GM21737 (cell line): Measurements from ENCODE around the gene OCA2.

Experiments used
- ATAC-seq: cut with Tn5 transposase; IDR thresholded peaks from one replicate; pipeline ENCODE4 v1.9.1; 2021; ENCODE audit warnings: mild to moderate bottlenecking, moderate library complexity; ENCODE audit not compliant: unreplicated experiment

Gene OCA2

DNA sequence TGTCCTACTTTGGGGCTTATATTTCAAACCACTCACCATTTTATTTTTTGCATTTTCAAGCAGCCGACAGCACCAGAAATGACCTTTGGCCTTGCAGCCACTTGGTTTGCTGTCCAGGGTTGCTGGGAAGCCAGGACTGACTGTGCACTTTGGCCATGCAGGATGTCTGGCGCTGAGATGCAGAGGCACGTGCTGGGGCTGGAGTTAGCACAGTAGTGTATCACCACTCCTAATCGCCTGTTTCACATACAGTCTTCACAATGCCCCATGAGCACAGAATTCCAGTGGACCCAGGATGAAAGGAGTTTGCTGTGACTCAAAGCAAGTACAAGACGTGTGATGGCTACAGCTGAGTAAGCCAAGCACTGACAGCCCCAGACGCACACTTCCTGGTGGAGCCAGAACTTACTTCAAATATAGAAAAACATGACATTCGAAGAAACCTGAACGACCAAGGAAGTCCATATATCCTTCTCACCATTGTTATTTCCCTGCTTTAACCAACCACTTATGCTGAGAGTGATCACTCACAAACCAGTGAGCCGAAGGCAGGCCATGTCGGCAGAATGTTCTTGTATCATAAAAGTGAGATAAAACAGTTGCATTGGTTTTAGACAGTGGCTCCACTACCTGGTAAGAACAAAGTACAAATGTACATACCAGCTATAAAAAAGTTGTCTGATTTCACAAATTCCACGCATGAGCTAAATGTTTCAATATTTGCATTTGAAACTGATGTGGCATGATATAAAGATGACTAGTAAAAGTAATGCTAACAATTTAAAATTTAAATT is 16.0 kb downstream of the OCA2 start:
- ATAC-seq = no peak

DNA sequence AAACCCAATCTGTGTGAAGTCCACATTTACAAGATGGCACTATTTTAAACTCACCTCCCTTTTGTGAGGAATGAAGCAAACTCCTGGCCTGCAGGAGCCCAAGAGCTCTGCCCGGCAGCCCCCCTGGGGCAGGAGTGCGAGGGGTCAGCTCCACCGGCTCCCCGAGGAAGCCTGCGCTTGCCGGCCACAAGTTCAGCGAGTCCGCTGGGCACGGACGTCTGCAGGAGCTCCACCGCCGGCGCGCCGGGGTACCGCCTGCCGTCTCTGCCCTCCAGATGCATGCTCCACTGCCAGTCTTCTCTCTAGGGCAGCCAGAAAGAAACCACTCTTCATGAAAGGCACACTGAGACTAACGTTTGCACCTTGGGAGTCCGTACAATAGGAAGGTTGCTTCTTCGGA is 17.5 kb downstream of the OCA2 start:
- ATAC-seq = no peak

DNA sequence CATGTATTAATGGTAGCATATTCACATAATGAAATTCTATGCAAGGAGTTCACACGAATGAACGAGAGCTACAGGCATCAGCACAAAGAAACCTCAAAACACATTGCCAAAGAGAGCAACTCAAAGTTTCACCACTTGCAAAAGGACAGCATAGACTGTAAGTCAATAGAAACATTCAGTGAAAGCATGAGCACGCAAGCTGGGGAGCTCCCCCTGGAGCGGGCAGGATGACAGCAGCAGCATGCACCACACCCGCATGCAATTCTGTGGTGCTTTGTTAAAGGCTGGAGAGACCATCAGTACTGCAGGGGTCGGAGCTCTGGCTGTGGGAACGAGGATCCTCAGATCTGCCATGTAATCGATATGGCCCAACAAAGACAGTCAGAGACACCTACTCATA is 18.7 kb downstream of the OCA2 start:
- no peak for ATAC-seq

DNA sequence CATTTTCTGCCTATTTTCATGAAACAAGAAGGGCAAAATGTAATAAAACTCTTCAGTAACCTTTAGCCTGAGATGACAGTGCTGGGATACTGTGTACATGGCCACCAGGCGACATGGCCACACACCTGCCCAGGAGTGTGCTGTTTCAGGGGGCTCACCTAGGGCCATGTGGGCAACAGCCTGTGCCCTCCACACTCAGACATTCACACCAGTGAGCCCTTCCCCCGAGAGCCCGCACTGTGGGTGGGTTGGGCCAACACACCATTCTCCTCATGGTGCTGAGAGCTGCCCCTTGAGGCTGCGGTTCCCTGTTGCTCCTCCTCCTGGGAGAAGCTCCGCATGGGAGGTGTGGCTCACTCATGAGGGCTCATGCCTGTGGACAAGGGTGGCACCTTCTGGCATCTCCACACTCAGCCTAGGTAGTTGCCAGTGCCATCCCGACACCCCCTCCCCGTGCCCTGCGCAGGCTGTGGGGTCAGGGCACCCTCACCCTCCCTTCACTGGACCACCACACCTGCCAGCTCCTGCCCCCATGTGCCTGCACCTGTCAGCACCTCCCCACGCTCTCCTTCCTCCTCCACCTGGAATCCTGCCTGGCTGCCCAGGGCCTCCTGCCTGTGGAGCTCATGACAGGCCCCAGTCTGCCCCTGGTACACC is 19.7 kb downstream of the OCA2 start:
- no peak for ATAC-seq

DNA sequence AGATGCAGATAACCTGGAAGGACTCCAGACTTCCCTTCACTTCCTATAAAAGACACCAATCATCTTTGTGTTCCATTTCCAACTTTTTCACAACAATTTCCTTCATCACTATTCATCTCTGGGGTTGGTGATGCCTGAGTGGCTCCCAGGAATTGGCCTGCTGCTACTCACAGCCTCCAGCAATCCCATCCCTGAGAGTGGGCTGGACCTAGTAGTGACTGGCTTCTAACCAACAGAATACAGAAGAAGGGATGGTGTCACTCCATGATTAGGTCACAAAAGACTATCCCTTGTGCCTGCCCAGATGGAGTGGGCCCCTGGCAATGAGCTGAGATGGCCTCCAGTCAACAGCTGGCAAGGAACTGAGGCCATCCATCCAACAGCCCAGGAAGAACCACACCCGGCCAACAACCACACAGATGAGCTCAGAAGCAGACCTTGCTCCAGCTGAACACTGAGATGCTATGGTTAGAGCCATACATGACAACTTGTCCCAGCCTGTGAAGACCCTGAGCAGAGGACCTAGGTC is 20.9 kb downstream of the OCA2 start:
- ATAC-seq = no peak

DNA sequence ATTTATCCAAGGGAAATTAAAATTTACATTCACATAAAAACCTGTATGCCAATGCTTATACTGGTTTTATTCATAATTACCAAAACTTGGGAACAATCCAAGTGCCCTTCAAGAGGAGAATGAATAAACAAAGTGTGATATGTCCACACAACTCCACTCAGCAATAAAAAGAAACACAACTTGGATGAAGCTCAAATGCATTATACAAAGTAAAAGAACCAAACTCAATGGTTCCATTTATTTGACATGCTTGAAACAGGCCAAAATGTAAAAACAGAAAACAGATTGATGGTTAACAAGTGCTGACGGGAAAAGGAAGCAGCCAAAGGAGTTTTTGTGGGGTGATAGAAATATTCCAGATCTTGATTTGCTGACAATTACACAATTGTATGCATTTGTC is 23.5 kb downstream of the OCA2 start:
- ATAC-seq = no peak

DNA sequence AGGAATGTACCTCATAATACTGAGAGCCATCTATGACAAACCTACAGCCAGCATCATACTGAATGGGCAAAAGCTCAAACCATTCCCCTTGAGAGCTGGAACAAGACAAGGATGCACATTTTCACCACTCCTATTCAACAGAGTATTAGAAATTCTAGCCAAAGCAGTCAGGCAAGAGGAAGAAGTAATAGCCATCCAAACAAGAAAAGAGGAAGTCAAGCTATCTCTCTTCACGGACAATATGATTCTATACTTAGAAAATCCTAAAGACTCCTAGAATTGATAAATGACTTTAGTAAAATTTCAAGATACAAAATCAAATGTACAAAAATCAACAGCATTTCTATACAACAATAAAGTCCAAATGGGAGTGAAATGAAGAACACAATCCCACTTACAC is 30.2 kb downstream of the OCA2 start:
- no peak for ATAC-seq

DNA sequence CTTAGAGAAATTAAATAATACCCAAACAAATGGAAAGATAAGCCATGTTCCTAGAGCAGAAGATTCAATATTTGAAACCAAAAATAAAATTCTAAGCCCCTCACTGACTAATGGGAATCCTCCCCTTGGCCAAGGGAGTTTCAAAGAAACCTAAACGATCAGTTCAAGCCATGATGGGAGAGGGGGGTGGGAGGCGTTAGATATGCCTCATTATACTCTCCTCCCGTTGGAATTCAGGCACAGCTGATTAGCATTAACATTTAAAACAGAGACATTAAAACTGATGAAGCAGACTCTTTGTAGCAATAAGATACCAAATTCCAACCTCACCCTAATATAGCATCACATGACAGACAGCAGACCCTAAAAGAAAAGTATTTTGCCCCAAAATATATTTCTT is 32.9 kb downstream of the OCA2 start:
- ATAC-seq = no peak

DNA sequence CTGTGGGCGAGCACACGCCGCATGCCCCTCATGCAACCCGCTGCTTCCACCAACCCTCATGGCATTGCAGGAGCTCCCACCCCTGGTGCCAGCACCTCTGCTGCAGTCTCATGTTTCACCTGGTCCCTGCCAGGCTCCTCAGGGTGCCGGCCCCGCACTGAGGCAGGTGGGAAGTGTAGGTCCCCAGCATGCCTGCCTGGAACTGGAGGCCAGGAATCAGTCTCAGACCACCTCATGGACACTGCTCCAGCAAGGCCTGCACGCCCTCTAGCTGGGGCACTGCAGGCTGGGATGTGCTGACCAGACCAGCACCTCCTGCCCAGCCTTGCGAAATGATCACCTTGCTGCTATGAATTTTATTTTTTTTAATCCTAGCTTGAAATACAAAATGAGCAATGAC is 39.1 kb downstream of the OCA2 start:
- ATAC-seq = no peak

DNA sequence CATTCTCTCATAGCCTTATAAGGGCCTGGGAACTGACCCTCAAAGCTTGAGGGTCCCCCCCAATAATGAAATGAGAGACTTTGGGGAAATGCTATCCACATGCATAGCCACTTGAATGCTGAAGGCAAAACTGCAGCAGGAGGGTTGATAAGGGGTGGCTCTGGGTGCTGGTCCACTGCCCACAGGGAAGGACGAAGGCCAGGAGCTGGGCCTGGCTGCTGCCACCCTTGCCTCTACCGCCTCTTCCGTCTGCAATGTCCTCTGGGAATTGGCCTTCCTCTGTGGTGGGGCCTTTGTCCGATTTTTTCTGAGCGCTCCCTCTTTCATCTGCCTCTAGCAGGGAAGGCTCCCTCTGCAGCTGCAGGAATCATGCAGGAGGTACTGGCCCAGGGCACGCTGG is 41.0 kb downstream of the OCA2 start:
- no peak for ATAC-seq

DNA sequence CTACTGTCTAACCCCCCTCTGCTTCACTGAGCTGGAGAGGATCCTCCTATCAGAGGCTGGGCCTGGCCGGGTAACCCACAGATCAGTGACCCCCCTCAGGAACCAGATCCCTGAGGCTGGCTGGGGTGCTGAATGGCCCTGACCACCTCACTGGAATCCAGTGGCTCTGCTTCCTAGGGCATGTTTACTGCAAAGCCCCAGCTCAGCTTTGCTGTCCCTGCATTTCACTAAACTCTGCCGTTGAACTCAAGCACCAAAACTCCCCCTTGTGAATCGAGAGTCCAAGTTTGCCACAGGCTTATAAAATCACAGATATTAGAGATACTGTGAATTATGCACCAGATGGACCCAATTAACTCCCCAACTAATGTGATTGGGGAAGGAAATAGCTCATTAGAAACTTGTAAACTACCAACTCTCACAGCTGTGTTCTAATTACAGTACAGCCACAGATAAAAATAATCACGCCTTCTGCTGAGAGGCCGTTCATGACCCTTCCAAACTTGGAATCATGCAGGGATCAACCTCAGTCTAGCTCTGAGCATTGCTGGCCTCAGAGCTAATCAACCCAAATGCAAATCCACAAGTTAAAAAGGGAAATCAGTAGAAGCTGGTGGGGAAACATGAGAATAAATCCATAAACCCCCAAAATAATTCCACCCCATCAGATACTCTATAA is 47.0 kb downstream of the OCA2 start:
- no peak for ATAC-seq

DNA sequence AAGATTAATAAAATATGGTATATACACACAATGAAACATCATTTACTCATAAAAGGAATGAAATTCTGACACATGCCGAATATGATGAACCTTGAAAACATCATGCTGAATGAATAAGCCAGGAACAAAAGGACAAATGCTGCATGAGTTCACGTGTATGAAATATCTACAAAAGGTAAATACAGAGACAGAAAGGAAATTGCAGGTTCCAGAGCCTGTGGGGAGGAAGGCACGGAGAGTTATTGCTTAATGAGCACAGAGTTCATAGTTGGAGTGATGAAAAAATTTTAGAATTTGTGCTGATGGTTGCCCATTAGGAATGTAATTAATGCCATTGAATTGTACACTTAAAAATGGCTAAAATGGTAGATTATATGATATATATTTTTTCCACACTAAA is 49.5 kb downstream of the OCA2 start:
- no peak for ATAC-seq

DNA sequence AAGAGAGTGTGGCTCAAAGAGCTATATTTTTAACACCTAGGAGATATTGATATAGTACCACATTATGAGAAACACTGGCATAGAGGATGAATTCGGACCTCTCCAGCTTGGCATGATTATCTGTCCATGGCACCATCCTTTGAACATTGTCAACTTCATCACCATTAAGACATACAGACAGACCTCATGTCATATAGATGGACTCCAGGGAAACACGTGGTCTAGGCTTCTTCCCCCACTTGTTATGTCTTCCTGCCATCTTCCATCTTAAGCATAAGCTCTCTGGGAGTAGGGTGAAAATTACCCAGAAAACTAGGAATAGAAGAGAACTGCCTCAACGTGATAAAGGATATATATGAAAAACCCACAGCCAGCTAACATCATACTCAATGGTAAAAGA is 51.8 kb downstream of the OCA2 start:
- ATAC-seq = no peak

DNA sequence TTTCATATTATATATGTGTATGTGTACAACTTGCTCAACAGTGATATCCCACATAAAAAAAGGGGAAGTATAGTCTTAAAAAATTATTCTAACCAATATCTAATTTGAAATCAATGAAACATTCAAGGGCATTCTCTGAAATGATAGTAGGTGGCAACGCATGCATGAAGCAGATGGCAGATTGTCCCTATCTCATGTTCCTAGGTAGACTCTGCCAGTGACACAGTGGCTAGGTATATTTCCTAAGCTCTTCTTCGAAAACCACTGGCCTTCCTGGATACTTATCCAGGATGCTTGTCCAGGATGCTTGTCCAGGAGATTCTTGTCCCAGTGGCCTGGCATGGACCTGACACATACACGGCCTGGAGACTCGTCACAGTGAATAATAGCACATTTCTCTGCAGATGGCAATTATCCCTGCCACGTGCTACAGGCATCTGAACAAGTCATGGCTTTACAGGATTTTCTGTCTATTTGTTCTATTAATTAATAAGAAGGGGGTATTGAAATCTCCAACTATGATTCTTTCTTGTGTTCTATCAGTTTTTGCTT is 54.9 kb downstream of the OCA2 start:
- ATAC-seq = no peak

DNA sequence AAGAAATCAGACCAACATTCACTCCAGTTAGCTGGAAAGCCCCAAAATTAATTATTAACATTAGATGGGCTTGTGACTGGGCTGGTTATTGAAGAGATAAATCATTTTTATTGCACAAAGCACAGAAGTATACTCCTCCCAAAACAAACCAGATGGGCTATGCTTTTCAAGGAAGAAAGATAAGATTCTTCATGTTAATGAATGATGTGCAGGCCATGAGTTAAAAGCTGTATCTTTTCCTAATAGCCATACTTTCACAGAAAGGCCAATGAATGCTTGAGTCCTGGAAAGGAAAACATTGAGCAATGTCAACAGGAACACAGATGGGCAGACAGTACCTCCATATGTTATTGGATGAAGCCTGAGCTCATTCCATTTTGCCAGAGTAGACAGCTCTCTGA is 55.4 kb downstream of the OCA2 start:
- no peak for ATAC-seq

DNA sequence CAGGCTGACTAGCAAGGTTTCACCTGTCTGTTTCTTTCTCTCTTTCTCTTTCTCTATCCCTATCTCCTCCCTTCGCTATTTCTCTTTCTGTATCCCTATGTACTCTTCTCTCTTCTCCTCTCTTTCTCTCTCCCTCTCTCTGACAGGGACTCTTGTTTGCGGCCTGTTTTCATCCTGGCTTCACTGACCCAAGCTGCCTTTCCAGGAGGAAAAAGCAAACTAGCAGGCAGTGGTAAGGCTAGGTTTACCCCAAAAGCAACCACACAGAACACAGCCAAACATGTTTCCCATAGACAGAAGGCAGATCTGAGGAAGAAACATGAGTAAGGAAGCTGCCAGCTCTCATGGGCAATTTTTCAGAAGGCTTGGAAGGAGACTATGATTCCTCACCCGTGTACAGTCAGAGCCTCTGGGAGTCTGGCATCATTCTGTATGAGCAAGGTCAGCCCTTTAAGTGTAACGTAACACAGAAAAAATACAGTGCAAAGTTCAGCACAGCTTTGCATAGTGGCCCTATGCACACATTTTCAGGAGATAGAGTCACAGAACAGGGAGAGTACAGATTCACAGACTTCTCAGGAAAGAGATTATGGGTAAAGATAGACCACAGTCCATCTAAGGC is 61.0 kb downstream of the OCA2 start:
- ATAC-seq = no peak

DNA sequence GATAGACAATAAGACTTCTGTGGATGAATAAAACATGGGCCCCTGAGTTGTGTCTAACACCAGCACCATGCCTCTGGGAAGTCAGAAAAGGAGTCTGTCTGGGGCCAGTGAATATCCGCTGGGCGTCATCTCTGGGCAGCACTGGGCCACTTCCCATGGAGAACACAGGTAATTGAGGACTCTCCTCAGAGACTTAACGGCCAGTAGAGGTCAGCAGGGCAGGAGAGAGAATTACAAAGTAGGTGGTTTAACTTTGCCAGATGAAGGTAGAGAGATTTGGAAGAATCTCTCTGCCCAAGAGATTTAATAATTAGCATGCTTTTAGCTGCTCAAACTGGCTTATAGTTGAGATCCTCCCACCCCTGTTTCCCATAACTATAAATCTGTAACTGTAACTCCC is 65.7 kb downstream of the OCA2 start:
- ATAC-seq = no peak

DNA sequence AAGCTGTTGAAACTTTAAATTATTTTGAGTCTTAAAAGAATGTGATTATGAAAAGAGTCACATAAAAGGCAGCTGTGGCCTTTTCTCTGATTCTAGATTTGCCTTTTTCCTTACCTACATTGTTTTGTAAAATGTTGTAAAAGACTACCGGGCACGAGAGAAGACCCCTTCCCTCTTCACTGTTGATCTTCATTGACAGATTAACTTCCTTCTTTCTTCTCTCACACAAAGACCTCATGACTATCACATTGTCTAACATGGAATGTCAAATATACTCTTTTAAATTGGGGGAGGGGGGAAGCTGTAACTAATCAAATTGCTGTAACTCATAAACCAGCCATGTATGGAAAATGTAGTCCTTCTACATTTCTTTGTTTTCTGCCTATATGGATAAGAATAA is 68.3 kb downstream of the OCA2 start:
- no peak for ATAC-seq

DNA sequence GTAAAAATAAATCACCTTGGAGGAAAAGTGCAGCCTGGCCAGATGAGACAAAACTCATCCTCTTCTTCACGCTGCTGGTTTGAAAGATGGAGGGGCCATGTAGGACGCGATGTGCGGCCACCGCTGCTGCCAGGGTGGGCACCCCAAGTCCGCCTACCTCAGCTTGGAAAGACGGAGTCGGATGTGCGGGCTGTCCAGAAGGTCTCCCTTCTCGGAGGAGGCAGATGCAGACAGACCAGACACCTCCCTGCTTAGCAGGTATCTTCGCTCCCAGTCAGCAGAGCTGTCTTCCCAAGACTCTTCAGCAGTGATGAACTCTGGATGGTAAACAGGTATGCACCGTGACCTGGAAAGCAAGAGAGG is 71.4 kb downstream of the OCA2 start:
- ATAC-seq = no peak

DNA sequence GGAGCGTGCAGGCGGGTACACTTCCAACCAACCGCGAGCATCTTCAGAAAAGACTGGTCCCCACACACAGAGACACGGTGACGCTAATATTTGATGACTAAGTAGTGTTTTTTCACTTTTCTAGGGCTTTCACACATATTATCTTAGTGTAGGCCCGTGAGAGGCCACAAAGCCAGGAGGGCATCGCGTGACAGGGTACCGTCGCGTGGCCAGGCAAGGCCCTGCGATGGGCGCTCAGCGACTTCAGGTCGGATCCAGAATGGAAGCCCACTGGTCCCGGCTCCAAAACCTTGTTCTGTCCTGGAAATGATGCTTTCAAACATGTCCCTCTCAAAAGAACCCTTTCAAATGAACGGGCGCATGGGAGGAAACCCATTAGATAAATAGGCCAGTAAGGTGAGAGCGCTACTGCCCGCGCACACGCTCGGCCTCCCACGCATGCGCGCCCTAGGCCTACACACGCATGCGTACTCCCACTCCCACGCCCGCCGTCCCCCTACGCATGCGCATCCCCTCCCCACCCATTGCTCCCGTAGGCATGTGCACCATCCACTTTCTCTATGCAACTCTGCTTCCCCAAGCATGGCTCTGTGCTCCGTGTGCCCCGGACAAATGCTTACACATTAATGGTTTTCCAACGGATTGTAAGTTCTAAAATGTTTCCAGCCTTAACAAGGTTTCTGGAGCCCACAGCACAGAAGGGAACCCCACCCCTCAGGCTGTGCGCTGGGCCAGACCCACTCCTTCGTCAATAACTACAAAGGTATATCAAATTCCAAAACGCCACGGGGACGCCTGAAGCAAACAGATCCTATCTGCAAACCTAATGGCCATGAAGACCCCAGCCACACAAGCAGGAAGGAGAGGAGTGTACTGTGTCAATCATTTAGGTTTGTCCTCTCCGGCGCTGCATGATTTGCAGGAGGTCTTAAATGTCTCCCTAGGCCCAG is 72.1 kb downstream of the OCA2 start:
- ATAC-seq = no peak
